ENCODE measurements around the gene HS3ST6. TPM values are rescaled to one million over a fixed set of nuclear protein-coding genes. Genes with fewer than 3 reads are reported as not detected.
"Not testable (repeated sequence)": the region's sequence is repeated elsewhere in the genome, so short reads cannot be mapped to it uniquely, and the experiment has no call there.

The HS3ST6 gene
- not detected for polyA plus RNA-seq (2012; ENCODE audit: insufficient read depth, insufficient read length, low read depth)

DNA sequence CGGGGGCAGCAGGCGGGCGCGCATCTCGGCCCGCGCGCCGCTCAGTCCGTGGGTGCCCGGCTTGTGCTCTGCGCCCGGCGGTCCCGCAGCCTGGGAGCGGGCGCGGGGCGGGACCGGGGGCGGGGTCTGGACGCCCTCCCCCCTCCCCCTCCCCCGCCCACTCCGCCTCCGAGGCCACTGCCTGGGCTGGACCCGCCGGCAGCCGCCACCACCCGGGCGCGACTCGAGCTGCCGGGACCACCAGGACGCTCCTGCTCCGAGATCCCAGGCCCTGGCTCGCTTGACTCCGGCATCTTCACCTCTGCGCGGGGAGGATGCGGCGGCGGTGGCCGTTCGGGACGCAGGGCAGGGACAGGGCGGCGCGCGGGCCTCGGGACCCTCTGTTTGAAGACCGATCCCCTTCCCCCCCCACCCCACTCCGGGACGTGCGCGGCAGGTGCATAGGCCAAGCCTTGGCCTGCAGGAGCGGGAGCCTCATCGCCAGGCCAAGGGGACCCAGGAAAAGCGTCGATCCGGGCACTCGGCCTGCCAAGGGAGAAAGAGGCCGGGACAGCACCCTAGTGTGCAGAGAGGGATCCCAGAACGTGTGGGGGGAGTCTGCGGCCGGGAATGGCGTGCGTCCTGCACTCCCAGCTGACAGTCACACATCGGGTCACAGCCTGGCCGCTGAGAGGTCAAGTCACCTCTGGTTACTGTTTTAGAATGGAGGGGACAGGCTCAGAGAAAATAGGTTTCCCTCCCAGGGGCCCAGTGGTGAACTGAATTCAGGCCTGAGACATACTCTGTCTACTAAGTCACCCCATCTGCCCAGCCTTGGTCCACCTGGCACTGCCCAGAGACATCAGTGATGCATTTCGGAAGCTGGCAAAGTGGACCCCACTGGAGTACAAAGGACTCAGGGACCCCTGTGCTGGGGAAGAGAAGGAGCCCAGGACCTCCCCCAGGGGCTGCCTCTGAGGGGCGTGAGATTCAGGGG is at the start of gene HS3ST6:
TSS of gene HS3ST6 (minus strand) at position 65 of the 976 bp plus-strand sequence. CDS start 92 bp downstream, outside the sequence.
- Histone ChIP-seq H3K27me3 (peaks cover 59% of the 10 kb centered on the region), H3K4me3 (ENCODE audit: low read depth, low read length) (no peak within 1 kb of the TSS), H3K4me1 (no peaks in the 10 kb centered on the region), H3K36me3 (no peaks in the 10 kb centered on the region), H3K9me3 (no peaks in the 10 kb centered on the region; the same call in 1 of the 2 replicates)
- TF ChIP-seq, protein P1, sequence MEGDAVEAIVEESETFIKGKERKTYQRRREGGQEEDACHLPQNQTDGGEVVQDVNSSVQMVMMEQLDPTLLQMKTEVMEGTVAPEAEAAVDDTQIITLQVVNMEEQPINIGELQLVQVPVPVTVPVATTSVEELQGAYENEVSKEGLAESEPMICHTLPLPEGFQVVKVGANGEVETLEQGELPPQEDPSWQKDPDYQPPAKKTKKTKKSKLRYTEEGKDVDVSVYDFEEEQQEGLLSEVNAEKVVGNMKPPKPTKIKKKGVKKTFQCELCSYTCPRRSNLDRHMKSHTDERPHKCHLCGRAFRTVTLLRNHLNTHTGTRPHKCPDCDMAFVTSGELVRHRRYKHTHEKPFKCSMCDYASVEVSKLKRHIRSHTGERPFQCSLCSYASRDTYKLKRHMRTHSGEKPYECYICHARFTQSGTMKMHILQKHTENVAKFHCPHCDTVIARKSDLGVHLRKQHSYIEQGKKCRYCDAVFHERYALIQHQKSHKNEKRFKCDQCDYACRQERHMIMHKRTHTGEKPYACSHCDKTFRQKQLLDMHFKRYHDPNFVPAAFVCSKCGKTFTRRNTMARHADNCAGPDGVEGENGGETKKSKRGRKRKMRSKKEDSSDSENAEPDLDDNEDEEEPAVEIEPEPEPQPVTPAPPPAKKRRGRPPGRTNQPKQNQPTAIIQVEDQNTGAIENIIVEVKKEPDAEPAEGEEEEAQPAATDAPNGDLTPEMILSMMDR (IDR thresholded peaks at IDR 0.05; ENCODE audit: low read depth, low read length): no peak
- no peak for DNase-seq

DNA sequence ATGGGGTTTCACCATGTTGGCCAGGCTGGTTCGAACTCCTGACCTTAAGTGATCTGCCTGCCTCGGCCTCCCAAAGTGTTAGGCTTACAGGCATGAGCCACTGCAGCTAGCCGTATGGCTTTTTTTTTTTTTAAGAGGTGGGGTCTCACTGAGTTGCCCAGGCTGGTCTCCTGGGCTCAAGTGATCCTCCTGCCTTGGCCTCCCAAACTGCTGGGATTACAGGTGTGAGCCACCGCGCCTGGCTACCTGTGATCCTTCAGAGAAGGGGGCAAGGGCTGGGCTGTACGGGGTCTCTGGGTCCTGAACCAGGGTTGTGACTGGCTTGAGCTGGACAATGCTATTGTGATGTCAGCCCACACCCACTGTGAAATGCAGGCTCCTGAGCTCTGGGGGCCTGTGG is 48.2 kb upstream of the HS3ST6 start, which contains the start of gene RNF151:
TSS of gene RNF151 (plus strand) at position 397 of the 400 bp plus-strand sequence. CDS start 26 bp downstream, outside the sequence.
- H3K4me1 ChIP-seq: no peaks in the 10 kb centered on the region
- peaks cover 29% of the 10 kb centered on the region for H3K36me3 ChIP-seq
- TF ChIP-seq, protein P1 (IDR thresholded peaks at IDR 0.05; ENCODE audit: low read depth, low read length): no peak
- no peaks in the 10 kb centered on the region for H3K27me3 ChIP-seq
- no peak for DNase-seq
- no peaks in the 10 kb centered on the region for H3K9me3 ChIP-seq
- H3K4me3 ChIP-seq (ENCODE audit: low read depth, low read length): peak within 1 kb of the TSS; percentile 94

DNA sequence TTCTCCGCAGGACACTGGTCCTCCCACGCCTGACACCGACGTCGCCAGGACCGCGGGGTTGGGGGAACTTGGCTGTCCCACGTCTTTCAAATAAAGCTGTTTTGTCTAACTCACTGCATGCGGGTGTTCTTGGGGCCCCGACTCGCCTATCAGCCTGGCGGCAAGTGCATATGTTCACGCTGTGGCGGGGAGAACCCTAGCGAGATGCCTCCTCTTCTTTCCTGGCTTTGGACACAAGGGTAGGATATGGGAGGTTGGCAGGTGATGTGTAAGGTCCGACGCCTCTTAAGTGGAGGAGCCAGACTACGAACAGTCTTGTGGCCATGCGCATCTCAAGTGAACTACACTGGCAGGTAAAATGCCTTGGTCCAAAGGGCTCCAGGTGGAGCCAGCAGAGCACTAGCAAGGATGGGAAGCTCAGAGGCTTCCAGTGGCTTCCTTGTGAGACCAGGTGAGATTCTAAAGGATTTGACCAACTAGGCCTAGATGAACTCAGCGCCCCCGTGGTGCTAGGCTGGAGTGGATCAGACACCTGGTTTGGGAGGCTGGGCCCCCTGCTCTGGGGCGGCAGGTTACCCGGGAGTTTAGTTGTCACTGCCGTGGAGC is 47.3 kb upstream of the HS3ST6 start:
- peak overlapping the region; percentile 94 for H3K4me3 ChIP-seq (ENCODE audit: low read depth, low read length)
- no peaks in the 10 kb centered on the region for H3K27me3 ChIP-seq
- no peaks in the 10 kb centered on the region for H3K4me1 ChIP-seq
- TF ChIP-seq, protein P1 (IDR thresholded peaks at IDR 0.05; ENCODE audit: low read depth, low read length): no peak
- DNase-seq: no peak
- H3K36me3 ChIP-seq: peaks cover 35% of the 10 kb centered on the region
- no peaks in the 10 kb centered on the region for H3K9me3 ChIP-seq

DNA sequence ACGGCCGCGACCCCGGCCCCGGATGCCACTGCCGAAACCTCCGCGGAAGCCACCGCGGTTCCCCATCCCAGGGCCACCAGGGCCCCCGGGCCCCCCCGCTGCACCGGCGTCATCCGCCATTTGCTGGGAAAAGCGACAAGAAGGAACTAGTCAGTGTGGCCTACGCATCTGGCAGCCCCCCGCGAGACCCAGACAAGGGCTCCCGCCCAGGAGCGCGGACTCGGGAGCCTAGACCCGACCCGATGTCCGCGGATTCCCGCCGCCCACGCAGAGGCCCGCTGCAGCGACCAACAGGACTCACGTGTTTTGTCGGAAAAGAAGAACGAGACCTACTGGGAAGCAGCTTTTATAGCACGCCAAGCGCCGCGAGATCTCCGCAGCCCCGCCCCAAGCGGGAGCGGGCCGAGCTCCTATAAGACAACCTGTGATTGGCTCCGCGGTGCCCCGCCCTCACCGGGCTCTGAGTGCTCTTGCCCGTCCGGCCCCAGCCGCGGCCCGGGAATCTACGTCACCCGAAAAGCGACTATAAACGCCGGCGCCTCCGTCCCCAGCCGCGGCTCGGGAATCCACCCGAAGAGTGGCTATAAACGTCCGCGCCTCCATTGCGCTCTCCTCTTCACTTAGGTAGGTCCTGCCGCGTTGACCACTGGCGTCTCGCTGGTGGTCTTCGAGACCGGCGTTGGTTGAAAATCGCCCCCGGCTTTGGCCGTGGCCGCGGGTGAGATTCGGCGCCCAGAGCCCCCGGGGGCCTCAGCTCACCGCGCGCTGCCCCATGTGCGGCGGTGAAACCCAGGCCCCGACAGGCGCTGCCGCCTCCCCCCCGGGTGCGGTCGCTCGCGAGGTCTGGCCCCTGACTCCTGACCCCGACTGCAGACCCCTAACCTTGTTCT is 46.5 kb upstream of the HS3ST6 start, which contains the start of gene RPS2:
TSS of gene RPS2 (minus strand) at position 321 of the 890 bp plus-strand sequence. CDS start at position 120, 201 bp downstream.
- H3K36me3 ChIP-seq: peaks cover 35% of the 10 kb centered on the region
- no peaks in the 10 kb centered on the region for H3K4me1 ChIP-seq
- peak; percentile 100 for DNase-seq
- peak within 1 kb of the TSS; percentile 94 for H3K4me3 ChIP-seq (ENCODE audit: low read depth, low read length)
- H3K27me3 ChIP-seq: no peaks in the 10 kb centered on the region
- TF ChIP-seq, protein P1 (IDR thresholded peaks at IDR 0.05; ENCODE audit: low read depth, low read length): no peak
- H3K9me3 ChIP-seq: no peaks in the 10 kb centered on the region

DNA sequence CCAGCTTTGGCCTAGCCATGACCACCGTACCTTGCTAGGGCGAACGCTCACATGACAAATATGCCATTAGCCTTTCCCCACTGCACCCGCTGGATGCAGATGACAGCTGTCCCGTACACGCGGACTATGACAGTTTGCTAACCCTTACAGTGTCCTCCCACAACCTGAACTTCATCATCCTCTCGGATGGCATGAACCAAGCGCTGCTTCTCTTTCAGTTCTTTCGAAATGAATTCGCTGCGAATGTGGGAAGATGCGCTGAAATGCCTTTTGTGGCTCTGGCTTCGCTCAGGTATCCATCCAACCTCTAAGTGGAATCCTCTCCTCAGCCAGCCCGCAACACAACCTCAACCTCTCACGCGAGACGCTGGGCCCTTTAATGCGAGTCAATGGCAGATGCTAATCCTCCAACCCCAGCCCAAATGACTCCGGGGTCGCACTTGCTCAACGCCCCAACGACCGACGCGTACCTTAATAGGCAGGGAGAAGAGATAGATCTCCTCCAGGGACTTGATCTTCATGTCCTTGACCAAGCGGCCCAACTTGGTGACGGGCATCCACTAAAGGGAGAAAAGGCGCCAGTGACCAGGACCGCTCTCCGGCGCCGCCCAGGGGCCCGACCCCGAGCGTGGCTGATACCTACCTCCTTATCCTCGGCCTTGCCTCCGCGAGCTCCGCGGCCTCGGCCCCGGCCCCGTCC is 45.7 kb upstream of the HS3ST6 start:
- TF ChIP-seq, protein P1 (IDR thresholded peaks at IDR 0.05; ENCODE audit: low read depth, low read length): 0 out of 2 replicates have a peak, but pooled peaks have one; percentile 20

DNA sequence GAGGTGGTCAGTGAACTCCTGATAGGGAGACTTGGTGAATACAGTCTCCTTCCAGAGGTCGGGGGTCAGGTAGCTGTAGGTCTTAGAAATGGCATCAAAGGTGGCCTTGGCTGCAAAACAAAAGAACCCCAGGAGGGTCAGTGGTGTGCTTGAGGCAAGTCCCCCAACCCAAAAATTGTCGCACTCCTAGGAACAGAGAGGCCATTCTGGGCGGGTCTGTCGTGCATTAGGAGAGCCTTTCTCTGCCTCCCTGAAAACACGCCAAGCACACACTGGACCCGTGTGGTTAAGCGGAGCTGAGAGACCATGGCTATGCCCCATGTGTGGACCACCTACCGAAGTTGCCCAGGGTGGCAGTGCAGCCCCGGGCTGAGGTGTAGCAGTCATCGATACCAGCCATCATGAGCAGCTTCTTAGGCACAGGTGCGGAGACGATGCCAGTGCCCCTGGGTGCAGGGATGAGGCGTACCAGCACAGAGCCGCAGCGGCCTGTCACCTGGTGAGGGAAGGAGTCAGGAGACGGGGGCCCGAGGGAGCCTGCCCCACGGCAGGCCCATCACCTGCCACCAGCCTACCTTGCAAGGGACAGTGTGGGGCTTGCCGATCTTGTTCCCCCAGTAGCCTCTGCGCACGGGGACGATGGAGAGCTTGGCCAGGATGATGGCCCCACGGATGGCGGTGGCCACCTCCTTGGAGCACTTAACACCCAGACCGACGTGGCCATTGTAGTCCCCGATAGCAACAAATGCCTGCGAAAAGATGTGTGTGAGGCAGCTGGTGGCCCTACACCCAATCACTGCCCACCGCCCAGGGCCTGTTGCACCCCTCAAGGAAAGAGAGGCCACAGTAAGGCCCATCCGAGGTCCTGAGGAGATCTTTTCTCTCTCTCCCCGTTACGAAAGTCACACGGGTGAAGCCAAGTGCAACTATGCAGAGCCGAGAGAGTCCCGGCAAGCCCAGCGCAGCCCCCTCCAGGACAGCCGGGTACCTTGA is 44.2 kb upstream of the HS3ST6 start:
- H3K4me1 ChIP-seq, H3K9me3 ChIP-seq, H3K27me3 ChIP-seq: not testable (repeated sequence)
- Histone ChIP-seq H3K36me3 (peaks cover 35% of the 10 kb centered on the region), H3K4me3 (ENCODE audit: low read depth, low read length) (peak overlapping the region; percentile 94)
- DNase-seq: peak; percentile 22

More for the DNA sequence above, 45.7 kb upstream of the HS3ST6 start:
- Histone ChIP-seq H3K27me3 (no peaks in the 10 kb centered on the region), H3K4me1 (no peaks in the 10 kb centered on the region), H3K36me3 (peaks cover 35% of the 10 kb centered on the region), H3K9me3 (no peaks in the 10 kb centered on the region), H3K4me3 (ENCODE audit: low read depth, low read length) (peak overlapping the region; percentile 94)
- DNase-seq: peak; percentile 22
